Measurements from ENCODE around the gene OSBPL5. TPM values are rescaled to one million over a fixed set of nuclear protein-coding genes. Genes with fewer than 3 reads are reported as not detected.

The OSBPL5 gene
- polyA plus RNA-seq, 2 of the 4 experiments (the other 2 are of a cell fraction): 1.6 to 4.6 TPM

DNA sequence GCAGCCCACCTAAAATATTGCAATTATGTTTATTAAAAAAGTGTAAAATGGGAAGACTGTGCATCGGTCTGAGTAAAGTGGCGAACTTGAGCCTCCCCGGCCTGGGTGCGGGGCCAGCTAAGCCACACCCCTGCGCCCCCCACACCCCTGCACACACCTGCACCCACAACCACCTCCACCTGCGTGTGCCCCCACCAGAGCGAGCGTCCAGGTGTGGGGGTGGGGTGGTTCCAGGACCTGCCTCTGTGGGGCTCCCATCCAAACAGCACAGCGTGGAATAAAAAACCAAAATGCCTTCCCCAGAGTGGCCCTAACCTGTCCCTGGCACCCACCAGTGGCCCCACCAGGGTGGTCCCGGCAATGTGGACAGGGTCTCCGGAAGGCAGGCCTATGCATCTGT lies 77.7 kb downstream of the OSBPL5 start:
- H3K4me2 ChIP-seq: no peak overlapping the region
- FAIRE-seq (no peak), ATAC-seq (no peak), DNase-seq (ENCODE audit: low read depth in 1 of 2, low spot score in 1 of 2) (no peak)
- no peaks in the 10 kb centered on the region for H3K4me1 ChIP-seq
- WGBS (ENCODE audit: missing lambda C conversion rate): 86% methylated on average over 9 of the region's 11 CpGs
- no peak overlapping the region for H3K4me3 ChIP-seq
- CTCF ChIA-PET: interaction anchor here (0.6 to 8.1 kb wide), 3 partner anchors 16 to 51 kb away, joined by 4 to 210 read pairs (median 4); no protein-coding TSS in a partner anchor
- H3K9me3 ChIP-seq: no peaks in the 10 kb centered on the region
- POLR2A ChIA-PET: no interaction called here
- no peak for TF ChIP-seq HOXA7 (CRISPR knock-in tag; IDR thresholded peaks at IDR 0.05)
- TF ChIP-seq EHF (CRISPR knock-in tag; IDR thresholded peaks at IDR 0.05): no peak
- TF ChIP-seq, protein P1, sequence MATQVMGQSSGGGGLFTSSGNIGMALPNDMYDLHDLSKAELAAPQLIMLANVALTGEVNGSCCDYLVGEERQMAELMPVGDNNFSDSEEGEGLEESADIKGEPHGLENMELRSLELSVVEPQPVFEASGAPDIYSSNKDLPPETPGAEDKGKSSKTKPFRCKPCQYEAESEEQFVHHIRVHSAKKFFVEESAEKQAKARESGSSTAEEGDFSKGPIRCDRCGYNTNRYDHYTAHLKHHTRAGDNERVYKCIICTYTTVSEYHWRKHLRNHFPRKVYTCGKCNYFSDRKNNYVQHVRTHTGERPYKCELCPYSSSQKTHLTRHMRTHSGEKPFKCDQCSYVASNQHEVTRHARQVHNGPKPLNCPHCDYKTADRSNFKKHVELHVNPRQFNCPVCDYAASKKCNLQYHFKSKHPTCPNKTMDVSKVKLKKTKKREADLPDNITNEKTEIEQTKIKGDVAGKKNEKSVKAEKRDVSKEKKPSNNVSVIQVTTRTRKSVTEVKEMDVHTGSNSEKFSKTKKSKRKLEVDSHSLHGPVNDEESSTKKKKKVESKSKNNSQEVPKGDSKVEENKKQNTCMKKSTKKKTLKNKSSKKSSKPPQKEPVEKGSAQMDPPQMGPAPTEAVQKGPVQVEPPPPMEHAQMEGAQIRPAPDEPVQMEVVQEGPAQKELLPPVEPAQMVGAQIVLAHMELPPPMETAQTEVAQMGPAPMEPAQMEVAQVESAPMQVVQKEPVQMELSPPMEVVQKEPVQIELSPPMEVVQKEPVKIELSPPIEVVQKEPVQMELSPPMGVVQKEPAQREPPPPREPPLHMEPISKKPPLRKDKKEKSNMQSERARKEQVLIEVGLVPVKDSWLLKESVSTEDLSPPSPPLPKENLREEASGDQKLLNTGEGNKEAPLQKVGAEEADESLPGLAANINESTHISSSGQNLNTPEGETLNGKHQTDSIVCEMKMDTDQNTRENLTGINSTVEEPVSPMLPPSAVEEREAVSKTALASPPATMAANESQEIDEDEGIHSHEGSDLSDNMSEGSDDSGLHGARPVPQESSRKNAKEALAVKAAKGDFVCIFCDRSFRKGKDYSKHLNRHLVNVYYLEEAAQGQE (IDR thresholded peaks at IDR 0.05): no peak
- TF ChIP-seq, protein P2, sequence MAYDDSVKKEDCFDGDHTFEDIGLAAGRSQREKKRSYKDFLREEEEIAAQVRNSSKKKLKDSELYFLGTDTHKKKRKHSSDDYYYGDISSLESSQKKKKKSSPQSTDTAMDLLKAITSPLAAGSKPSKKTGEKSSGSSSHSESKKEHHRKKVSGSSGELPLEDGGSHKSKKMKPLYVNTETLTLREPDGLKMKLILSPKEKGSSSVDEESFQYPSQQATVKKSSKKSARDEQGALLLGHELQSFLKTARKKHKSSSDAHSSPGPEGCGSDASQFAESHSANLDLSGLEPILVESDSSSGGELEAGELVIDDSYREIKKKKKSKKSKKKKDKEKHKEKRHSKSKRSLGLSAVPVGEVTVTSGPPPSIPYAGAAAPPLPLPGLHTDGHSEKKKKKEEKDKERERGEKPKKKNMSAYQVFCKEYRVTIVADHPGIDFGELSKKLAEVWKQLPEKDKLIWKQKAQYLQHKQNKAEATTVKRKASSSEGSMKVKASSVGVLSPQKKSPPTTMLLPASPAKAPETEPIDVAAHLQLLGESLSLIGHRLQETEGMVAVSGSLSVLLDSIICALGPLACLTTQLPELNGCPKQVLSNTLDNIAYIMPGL (CRISPR knock-in tag; IDR thresholded peaks at IDR 0.05; ENCODE audit: borderline replicate concordance): no peak
- TF ChIP-seq ZFP36 (IDR thresholded peaks at IDR 0.05; ENCODE audit: borderline replicate concordance, partially characterized antibody): no peak
- TF ChIP-seq ZNF302 (CRISPR knock-in tag; IDR thresholded peaks at IDR 0.05): no peak
- TF ChIP-seq TFCP2L1 (CRISPR knock-in tag; IDR thresholded peaks at IDR 0.05): no peak
- no peak for TF ChIP-seq KDM5A (IDR thresholded peaks at IDR 0.05)
- TF ChIP-seq BHLHE40 (IDR thresholded peaks at IDR 0.05; ENCODE audit: low read depth, low read length): no peak
- TF ChIP-seq, protein P3, sequence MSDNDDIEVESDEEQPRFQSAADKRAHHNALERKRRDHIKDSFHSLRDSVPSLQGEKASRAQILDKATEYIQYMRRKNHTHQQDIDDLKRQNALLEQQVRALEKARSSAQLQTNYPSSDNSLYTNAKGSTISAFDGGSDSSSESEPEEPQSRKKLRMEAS (IDR thresholded peaks at IDR 0.05): no peak
- no peak for TF ChIP-seq HEYL (CRISPR knock-in tag; IDR thresholded peaks at IDR 0.05)
- no peak for TF ChIP-seq CHD4 (IDR thresholded peaks at IDR 0.05; ENCODE audit: borderline replicate concordance)
- TF ChIP-seq TP53 (CRISPR knock-in tag; IDR thresholded peaks at IDR 0.05): no peak
- TF ChIP-seq, protein P4, sequence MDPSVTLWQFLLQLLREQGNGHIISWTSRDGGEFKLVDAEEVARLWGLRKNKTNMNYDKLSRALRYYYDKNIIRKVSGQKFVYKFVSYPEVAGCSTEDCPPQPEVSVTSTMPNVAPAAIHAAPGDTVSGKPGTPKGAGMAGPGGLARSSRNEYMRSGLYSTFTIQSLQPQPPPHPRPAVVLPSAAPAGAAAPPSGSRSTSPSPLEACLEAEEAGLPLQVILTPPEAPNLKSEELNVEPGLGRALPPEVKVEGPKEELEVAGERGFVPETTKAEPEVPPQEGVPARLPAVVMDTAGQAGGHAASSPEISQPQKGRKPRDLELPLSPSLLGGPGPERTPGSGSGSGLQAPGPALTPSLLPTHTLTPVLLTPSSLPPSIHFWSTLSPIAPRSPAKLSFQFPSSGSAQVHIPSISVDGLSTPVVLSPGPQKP (IDR thresholded peaks at IDR 0.05; ENCODE audit: low read depth, low read length): no peak
- TF ChIP-seq RCOR1 (IDR thresholded peaks at IDR 0.05; ENCODE audit: low read depth, low read length): no peak
- no peak for TF ChIP-seq RFX5 (IDR thresholded peaks at IDR 0.05)
- no peak for TF ChIP-seq MAFK (IDR thresholded peaks at IDR 0.05; ENCODE audit: partially characterized antibody)
- no peak for TF ChIP-seq ZC3H11A (IDR thresholded peaks at IDR 0.05)
- no peak for TF ChIP-seq CBX2 (IDR thresholded peaks at IDR 0.05; ENCODE audit: borderline replicate concordance, low read depth)
- no peak for TF ChIP-seq RNF2 (IDR thresholded peaks at IDR 0.05; ENCODE audit: borderline replicate concordance, low read depth)
- H3K27ac ChIP-seq: no peak overlapping the region

DNA sequence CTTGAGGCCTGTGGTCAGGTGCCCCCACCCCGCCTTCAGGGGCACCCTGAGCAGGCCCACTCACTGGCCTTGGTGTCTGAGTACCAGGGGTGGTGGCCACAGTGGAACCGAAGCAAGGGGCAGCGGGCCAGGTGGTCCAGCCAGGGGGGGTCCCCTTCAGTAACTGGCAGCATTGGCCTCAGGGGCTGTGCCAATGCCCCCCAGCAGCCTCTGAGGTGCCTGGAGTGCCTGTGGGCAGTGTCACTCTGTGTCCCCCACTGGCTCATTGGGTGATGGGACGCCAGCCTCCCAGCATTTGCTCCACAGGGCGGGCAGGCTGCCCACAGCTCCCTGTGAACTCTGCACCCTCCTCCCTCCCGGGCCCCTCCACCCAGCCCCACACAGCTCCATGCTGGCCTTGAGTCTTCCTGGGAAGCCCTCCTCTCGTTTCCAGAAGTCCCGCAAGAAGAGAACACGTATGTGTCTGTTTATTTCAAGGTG lies 78.4 kb downstream of the OSBPL5 start:
- DNase-seq (ENCODE audit: low read depth in 1 of 2, low spot score in 1 of 2): no peak
- CTCF ChIA-PET: interaction anchor here (0.6 to 8.1 kb wide), 5 partner anchors 50 to 555 kb away, joined by 3 to 210 read pairs (median 6); no protein-coding TSS in a partner anchor
- no peak for FAIRE-seq
- Histone ChIP-seq H3K4me1 (no peaks in the 10 kb centered on the region), H3K9me3 (no peaks in the 10 kb centered on the region), H3K4me2 (no peak overlapping the region), H3K27ac (no peak overlapping the region), H3K4me3 (no peak overlapping the region)
- POLR2A ChIA-PET: no interaction called here
- WGBS (ENCODE audit: missing lambda C conversion rate): 67% methylated on average over 7 of the region's 9 CpGs
- ATAC-seq: no peak
- TF ChIP-seq HOXA7 (CRISPR knock-in tag; IDR thresholded peaks at IDR 0.05) (no peak), FOXS1 (CRISPR knock-in tag; IDR thresholded peaks at IDR 0.05) (no peak), SMC3 (IDR thresholded peaks at IDR 0.05) (no peak), HOXB5 (CRISPR knock-in tag; IDR thresholded peaks at IDR 0.05) (no peak), EP300 (IDR thresholded peaks at IDR 0.05) (no peak), MAZ (IDR thresholded peaks at IDR 0.05; ENCODE audit: borderline replicate concordance, low read depth, low read length) (no peak), POLR2AphosphoS2 (conservative IDR thresholded peaks at IDR 0.05; ENCODE audit: low read length) (no peak), RARB (CRISPR knock-in tag; IDR thresholded peaks at IDR 0.05) (no peak), RFX5 (IDR thresholded peaks at IDR 0.05) (no peak), ZFP36 (IDR thresholded peaks at IDR 0.05; ENCODE audit: borderline replicate concordance, partially characterized antibody) (no peak)
- TF ChIP-seq, protein P5, sequence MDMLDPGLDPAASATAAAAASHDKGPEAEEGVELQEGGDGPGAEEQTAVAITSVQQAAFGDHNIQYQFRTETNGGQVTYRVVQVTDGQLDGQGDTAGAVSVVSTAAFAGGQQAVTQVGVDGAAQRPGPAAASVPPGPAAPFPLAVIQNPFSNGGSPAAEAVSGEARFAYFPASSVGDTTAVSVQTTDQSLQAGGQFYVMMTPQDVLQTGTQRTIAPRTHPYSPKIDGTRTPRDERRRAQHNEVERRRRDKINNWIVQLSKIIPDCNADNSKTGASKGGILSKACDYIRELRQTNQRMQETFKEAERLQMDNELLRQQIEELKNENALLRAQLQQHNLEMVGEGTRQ (IDR thresholded peaks at IDR 0.05): no peak
- TF ChIP-seq, protein P6, sequence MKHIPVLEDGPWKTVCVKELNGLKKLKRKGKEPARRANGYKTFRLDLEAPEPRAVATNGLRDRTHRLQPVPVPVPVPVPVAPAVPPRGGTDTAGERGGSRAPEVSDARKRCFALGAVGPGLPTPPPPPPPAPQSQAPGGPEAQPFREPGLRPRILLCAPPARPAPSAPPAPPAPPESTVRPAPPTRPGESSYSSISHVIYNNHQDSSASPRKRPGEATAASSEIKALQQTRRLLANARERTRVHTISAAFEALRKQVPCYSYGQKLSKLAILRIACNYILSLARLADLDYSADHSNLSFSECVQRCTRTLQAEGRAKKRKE (CRISPR knock-in tag; IDR thresholded peaks at IDR 0.05; ENCODE audit: low read depth): no peak
